NCI-H69 (cell line): ENCODE measurements around the gene GRB7.
"Not testable (repeated sequence)": the region's sequence is repeated elsewhere in the genome, so short reads cannot be mapped to it uniquely, and the experiment has no call there.

Experiments used
- DNase-seq: peaks from one replicate; lab custom pipeline; 2025; lab: John Stamatoyannopoulos, UW

GRB7 gene

GRCh38 chr17:39737760-39738567 lies at the start of gene GRB7:
Gene GRB7, plus strand, starts transcription at chr17:39737938. Its CDS starts 4,364 bp downstream, at chr17:39742302.
- DNase-seq, result peak; percentile 94

- DNase-seq, result no peak
Observed at GRCh38 chr17:39688475-39688835, 49.3 kb upstream of the GRB7 start.

DNA sequence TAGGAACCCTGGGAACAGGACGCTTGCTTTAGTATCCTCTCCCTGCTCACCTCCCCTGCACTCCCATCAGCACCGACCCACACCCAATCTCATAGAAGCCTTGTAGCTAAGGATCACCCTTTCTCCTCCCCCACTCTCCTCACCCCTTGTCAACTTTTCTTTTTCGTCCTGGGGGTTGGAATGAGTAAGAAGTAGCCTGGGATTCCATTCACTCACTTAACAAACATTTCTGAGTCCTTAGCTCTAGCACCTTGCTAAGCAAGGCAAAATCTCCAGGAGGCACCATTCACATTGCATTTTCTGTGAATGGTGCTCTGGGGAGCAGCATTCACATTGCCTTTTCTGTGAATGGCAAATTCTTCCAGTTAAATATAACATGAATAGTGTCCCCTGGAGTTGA lies 48.8 kb upstream of the GRB7 start:
- no peak for DNase-seq

- no peak for DNase-seq
Observed at GRCh38 chr17:39694593-39694992, 43.1 kb upstream of the GRB7 start.

DNA sequence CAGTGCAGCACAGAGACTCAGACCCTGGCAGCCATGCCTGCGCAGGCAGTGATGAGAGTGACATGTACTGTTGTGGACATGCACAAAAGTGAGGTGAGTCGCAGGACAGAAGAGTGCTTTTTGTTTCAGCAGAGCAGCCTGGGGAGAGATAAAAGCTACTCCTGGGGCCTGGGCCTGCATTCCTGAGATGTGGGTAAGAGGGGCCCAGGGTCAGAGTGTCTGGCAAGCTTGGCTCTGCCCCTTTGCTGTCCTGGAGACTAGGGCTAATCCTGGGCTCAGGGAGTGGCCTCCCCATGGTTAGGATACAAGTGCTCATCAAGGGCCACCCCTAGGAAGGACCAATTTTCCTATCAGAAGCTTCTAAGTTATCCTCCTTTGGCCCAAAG lies 42.7 kb upstream of the GRB7 start:
- no peak for DNase-seq

GRCh38 chr17:39696731-39697130 lies 41.0 kb upstream of the GRB7 start:
- DNase-seq, result no peak

- no peak for DNase-seq
Observed at GRCh38 chr17:39697961-39698360, 39.8 kb upstream of the GRB7 start.

DNA sequence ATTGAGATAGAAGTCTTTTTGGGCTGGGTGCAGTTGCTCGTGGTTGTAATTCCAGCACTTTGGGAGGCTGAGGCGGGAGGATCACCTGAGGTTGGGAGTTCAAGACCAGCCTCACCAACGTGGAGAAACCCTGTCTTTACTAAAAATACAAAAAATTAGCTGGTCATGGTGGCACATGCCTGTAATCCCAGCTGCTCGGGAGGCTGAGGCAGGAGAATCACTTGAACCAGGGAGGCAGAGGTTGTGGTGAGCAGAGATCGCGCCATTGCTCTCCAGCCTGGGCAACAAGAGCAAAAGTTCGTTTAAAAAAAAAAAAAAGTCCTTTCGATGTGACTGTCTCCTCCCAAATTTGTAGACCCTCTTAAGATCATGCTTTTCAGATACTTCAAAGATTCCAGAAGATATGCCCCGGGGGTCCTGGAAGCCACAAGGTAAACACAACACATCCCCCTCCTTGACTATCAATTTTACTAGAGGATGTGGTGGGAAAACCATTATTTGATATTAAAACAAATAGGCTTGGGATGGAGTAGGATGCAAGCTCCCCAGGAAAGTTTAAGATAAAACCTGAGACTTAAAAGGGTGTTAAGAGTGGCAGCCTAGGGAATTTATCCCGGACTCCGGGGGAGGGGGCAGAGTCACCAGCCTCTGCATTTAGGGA lies 38.5 kb upstream of the GRB7 start:
- DNase-seq, result not testable (repeated sequence)

DNA sequence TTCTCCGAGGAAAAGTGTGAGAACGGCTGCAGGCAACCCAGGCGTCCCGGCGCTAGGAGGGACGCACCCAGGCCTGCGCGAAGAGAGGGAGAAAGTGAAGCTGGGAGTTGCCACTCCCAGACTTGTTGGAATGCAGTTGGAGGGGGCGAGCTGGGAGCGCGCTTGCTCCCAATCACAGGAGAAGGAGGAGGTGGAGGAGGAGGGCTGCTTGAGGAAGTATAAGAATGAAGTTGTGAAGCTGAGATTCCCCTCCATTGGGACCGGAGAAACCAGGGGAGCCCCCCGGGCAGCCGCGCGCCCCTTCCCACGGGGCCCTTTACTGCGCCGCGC lies 38.0 kb upstream of the GRB7 start, which contains the start of gene ERBB2:
Gene ERBB2 (plus strand): TSS at position 247 of the 330 bp plus-strand sequence. CDS start 175 bp downstream, outside the sequence.
- peak; percentile 43 for DNase-seq

DNA sequence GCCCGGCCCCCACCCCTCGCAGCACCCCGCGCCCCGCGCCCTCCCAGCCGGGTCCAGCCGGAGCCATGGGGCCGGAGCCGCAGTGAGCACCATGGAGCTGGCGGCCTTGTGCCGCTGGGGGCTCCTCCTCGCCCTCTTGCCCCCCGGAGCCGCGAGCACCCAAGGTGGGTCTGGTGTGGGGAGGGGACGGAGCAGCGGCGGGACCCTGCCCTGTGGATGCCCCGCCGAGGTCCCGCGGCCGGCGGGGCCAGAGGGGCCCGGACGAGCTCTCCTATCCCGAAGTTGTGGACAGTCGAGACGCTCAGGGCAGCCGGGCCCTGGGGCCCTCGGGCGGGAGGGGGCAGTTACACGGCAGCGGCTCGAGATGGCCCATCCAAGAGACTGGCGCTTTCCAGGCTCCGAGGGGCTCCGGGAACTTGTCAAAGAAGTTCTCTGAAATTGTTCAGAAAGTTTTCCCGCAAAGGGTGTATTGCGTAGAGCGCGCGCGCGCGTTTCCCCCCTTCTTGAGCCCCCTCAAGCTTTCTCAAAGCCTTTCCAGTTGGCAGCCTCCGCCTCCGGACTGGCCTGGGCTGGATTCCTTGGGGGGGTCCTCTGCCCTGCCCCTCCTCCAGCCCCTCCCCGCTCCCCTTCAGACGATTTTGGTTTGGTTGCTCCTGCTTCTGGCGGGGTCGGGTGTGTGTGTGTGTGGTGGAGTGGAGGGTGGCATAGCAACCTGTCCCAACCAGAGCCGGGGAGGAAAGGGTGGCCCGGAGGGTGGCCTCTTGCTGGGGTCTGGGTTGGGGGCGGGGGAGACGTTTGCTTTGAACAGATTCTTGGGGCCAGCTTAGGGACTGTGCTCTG lies 37.4 kb upstream of the GRB7 start:
- no peak for DNase-seq

GRCh38 chr17:39701012-39701783 lies 36.5 kb upstream of the GRB7 start:
- DNase-seq, result no peak

GRCh38 chr17:39701784-39702422 lies 35.8 kb upstream of the GRB7 start:
- no peak for DNase-seq

- peak; percentile 8 for DNase-seq
Observed at GRCh38 chr17:39702901-39703893, 34.5 kb upstream of the GRB7 start.

DNA sequence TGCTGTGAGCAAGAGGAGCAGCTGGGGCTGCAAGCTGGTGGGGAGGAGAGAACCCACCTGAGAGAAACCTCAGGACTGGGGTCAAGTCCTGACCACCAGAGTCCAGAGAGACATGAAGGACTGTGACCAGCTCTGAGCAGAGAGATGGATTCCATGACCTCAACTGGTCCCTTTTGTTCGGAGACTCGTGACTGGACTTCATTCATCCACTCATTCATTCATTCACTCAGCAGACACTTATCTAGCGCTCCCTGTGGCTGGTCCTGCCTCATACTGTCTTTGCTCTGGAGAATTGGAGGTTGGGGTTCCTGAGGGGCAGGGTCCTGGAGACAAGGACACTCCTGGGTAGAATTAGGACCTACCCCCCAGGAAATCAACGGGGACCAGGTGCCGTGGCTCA lies 33.8 kb upstream of the GRB7 start:
- DNase-seq, result no peak

- DNase-seq, result no peak
Observed at GRCh38 chr17:39704821-39705551, 32.8 kb upstream of the GRB7 start.

- DNase-seq, result no peak
Observed at GRCh38 chr17:39705786-39706348, 31.9 kb upstream of the GRB7 start.

- DNase-seq, result no peak
Observed at GRCh38 chr17:39706383-39706782, 31.4 kb upstream of the GRB7 start.

- DNase-seq, result no peak
Observed at GRCh38 chr17:39706921-39707337, 30.8 kb upstream of the GRB7 start.
